H1 (cell line): ENCODE data around the gene IGFBP3. TPM values are rescaled to one million over a fixed set of nuclear protein-coding genes. Genes with fewer than 3 reads are reported as not detected.

Experiments
- CTCF ChIA-PET: fragments of 300-600 bp; sonication (Branson Sonifier 250); formaldehyde crosslinking; loops from one replicate; lab custom pipeline; 2021; ENCODE audit not compliant: partially characterized antibody; lab: Charles Lee
- POLR2A ChIA-PET: fragments of 300-600 bp; sonication (Branson Sonifier 250); formaldehyde crosslinking; loops from one replicate; lab custom pipeline; 2021; ENCODE audit warnings: inconsistent platforms; ENCODE audit not compliant: partially characterized antibody; lab: Charles Lee
- DNase-seq, 2 experiments: peaks; one replicate each; pipeline versions ENCODE4 v3.0.0 to v3.0.0-alpha.2; 2010 to 2022; ENCODE audit warnings: low spot score in 2 of 2, low read depth in 1 of 2, mixed read lengths in 1 of 2
- FAIRE-seq: peaks from 2 replicates; lab custom pipeline; 2011; peaks lifted over from hg19 to GRCh38; lab: Jason Lieb, UNC
- H2AFZ ChIP-seq: 2 replicates; pipeline ENCODE4 v1.8.1; 2012; ENCODE audit warnings: low read length, inconsistent platforms
- H2AK5ac ChIP-seq: 2 replicates; pipeline ENCODE4 v1.6.1; 2013; ENCODE audit warnings: low read depth, low read length
- H2BK120ac ChIP-seq: replicated peaks from 2 replicates; pipeline ENCODE3; 2013; ENCODE audit warnings: low read depth, low read length, inconsistent platforms
- H2BK12ac ChIP-seq: 2 replicates; pipeline ENCODE4 v1.6.1; 2013; ENCODE audit warnings: low read depth, low read length
- H2BK15ac ChIP-seq: 2 replicates; pipeline ENCODE4 v1.6.1; 2013; ENCODE audit warnings: low read length
- H2BK20ac ChIP-seq: 2 replicates; pipeline ENCODE4 v1.6.1; 2013; ENCODE audit warnings: low read length
- H2BK5ac ChIP-seq: 2 replicates; pipeline ENCODE4 v1.6.1; 2013; ENCODE audit warnings: low read depth, low read length
- H3K14ac ChIP-seq: 2 replicates; pipeline ENCODE4 v1.6.1; 2013; ENCODE audit warnings: inconsistent platforms; ENCODE audit not compliant: insufficient read length
- H3K18ac ChIP-seq: 2 replicates; pipeline ENCODE4 v1.6.1; 2013; ENCODE audit warnings: low read length; ENCODE audit errors: extremely low read depth
- H3K23ac ChIP-seq: 2 replicates; pipeline ENCODE4 v1.6.1; 2013; ENCODE audit warnings: inconsistent platforms; ENCODE audit not compliant: insufficient read length
- H3K23me2 ChIP-seq: 2 replicates; pipeline ENCODE4 v1.6.1; 2013; ENCODE audit warnings: low read depth, low read length
- H3K27ac ChIP-seq: 2 replicates; pipeline ENCODE4 v1.6.1; 2011; ENCODE audit warnings: low read depth, low read length, inconsistent platforms
- H3K27me3 ChIP-seq, 4 experiments: replicated peaks in 1 of 4; 1 replicate in 1 of 4; 2 replicates in 3 of 4; pipeline versions ENCODE4 v1.6.1 to v1.8.1; 2011 to 2013; ENCODE audit warnings: low read length in 3 of 4, mild to moderate bottlenecking in 3 of 4, inconsistent platforms in 2 of 4, mixed read lengths in 2 of 4, moderate library complexity in 1 of 4; ENCODE audit not compliant: control insufficient read depth in 3 of 4, insufficient read depth in 3 of 4; ENCODE audit errors: extremely low read depth in 1 of 4
- H3K36me3 ChIP-seq, 4 experiments: 2 replicates each; pipeline versions ENCODE4 v1.6.1 to v1.8.1; 2011 to 2013; ENCODE audit warnings: mild to moderate bottlenecking in 4 of 4, low read length in 3 of 4, moderate library complexity in 2 of 4, control low read depth in 1 of 4, inconsistent platforms in 1 of 4; ENCODE audit not compliant: insufficient read depth in 4 of 4, control insufficient read depth in 2 of 4
- H3K4ac ChIP-seq: replicated peaks from 2 replicates; pipeline ENCODE3; 2013; ENCODE audit warnings: low read length, low read depth, mixed read lengths, inconsistent platforms; ENCODE audit not compliant: insufficient read length
- H3K4me1 ChIP-seq, 4 experiments: replicated peaks in 1 of 4; 1 replicate in 1 of 4; 2 replicates in 3 of 4; pipeline versions ENCODE4 v1.6.1 to v1.8.1; 2011 to 2013; ENCODE audit warnings: low read length in 3 of 4, inconsistent platforms in 2 of 4, mixed read lengths in 1 of 4; ENCODE audit not compliant: insufficient read depth in 4 of 4, control insufficient read depth in 3 of 4
- H3K4me2 ChIP-seq, 2 experiments: 2 replicates each; pipeline versions ENCODE4 v1.6.1 to v1.8.1; 2011 to 2013; ENCODE audit warnings: low read depth in 2 of 2, low read length in 2 of 2, control low read depth in 1 of 2, inconsistent platforms in 1 of 2, mild to moderate bottlenecking in 1 of 2; ENCODE audit not compliant: insufficient read depth in 1 of 2
- H3K4me3 ChIP-seq, 4 experiments: fragments of 200-600, 300-600 bp in 1 of 4; sonication (generic), shearing (Covaris generic), sonication (Bioruptor Twin) in 1 of 4; 2 replicates each; pipeline versions ENCODE4 v1.5.1 to v1.8.1; 2011 to 2016; ENCODE audit warnings: low read length in 4 of 4, low read depth in 3 of 4, control low read depth in 2 of 4, inconsistent platforms in 2 of 4, mild to moderate bottlenecking in 2 of 4, mixed read lengths in 1 of 4, moderate library complexity in 1 of 4; ENCODE audit not compliant: insufficient read depth in 2 of 4; ENCODE audit errors: extremely low read depth in 1 of 4
- H3K56ac ChIP-seq: replicated peaks from 2 replicates; pipeline ENCODE3; 2013; ENCODE audit warnings: low read depth, mild to moderate bottlenecking, mixed read lengths, low read length, inconsistent platforms; ENCODE audit not compliant: insufficient read length
- H3K79me1 ChIP-seq: 2 replicates; pipeline ENCODE4 v1.6.1; 2013; ENCODE audit warnings: low read depth, low read length, control low read depth
- H3K79me2 ChIP-seq, 2 experiments: 2 replicates each; pipeline versions ENCODE4 v1.6.1 to v1.8.1; 2012 to 2013; ENCODE audit warnings: low read length in 2 of 2, mild to moderate bottlenecking in 2 of 2, inconsistent platforms in 1 of 2; ENCODE audit not compliant: insufficient read depth in 2 of 2, control insufficient read depth in 1 of 2
- H3K9ac ChIP-seq, 4 experiments: replicated peaks in 1 of 4; 1 replicate in 1 of 4; 2 replicates in 3 of 4; pipeline versions ENCODE4 v1.6.1 to v1.8.1; 2011 to 2013; ENCODE audit warnings: low read depth in 3 of 4, low read length in 3 of 4, control low read depth in 2 of 4, mild to moderate bottlenecking in 2 of 4, moderate library complexity in 2 of 4, inconsistent platforms in 1 of 4; ENCODE audit errors: extremely low read depth in 1 of 4
- H3K9me3 ChIP-seq, 2 experiments: 2 replicates each; pipeline versions ENCODE4 v1.6.1 to v1.8.1; 2012 to 2013; ENCODE audit warnings: mild to moderate bottlenecking in 2 of 2, moderate library complexity in 2 of 2, control low read depth in 1 of 2, inconsistent platforms in 1 of 2, low read depth in 1 of 2, low read length in 1 of 2, mixed read lengths in 1 of 2; ENCODE audit not compliant: insufficient read depth in 2 of 2
- H4K20me1 ChIP-seq, 2 experiments: replicated peaks in 1 of 2; 2 replicates each; pipeline versions ENCODE3 to v1.8.1; 2011 to 2013; ENCODE audit warnings: inconsistent platforms in 2 of 2, low read length in 2 of 2, mild to moderate bottlenecking in 1 of 2; ENCODE audit not compliant: insufficient read depth in 2 of 2, control insufficient read depth in 1 of 2
- H4K5ac ChIP-seq: 2 replicates; pipeline ENCODE4 v1.6.1; 2013; ENCODE audit warnings: low read length, low read depth, mixed read lengths, inconsistent platforms; ENCODE audit not compliant: insufficient read length
- H4K8ac ChIP-seq: 2 replicates; pipeline ENCODE4 v1.8.0; 2013; ENCODE audit warnings: mild to moderate bottlenecking, moderate library complexity, low read length, inconsistent platforms; ENCODE audit not compliant: insufficient read depth; ENCODE audit errors: extremely low read depth
- H4K91ac ChIP-seq: replicated peaks from 2 replicates; pipeline ENCODE3; 2013; ENCODE audit warnings: low read length, mixed read lengths, inconsistent platforms; ENCODE audit not compliant: insufficient read length
- ATF2 ChIP-seq: IDR thresholded peaks from 2 replicates; pipeline ENCODE4 v1.6.1; 2012; ENCODE audit warnings: low read length, inconsistent platforms
- CHD2 ChIP-seq: IDR thresholded peaks from 2 replicates; pipeline ENCODE4 v1.6.1; 2012; ENCODE audit warnings: low read length, improper control_type of control experiment
- GABPA ChIP-seq: IDR thresholded peaks from 2 replicates; pipeline ENCODE4 v1.6.1; 2011; ENCODE audit warnings: mild to moderate bottlenecking, low read length, moderate library complexity, borderline replicate concordance; ENCODE audit not compliant: insufficient read depth
- JUND ChIP-seq: IDR thresholded peaks from 2 replicates; pipeline ENCODE4 v1.6.1; 2011; ENCODE audit warnings: mild to moderate bottlenecking, improper control_type of control experiment, low read length
- TBP ChIP-seq: IDR thresholded peaks from 2 replicates; pipeline ENCODE4 v1.6.1; 2011; ENCODE audit warnings: low read depth, low read length, improper control_type of control experiment
- WGBS, 2 experiments: shearing (Covaris generic) in 1 of 2; methylation state at CpG; one replicate each; pipeline versions ENCODE4 v1.1.6 to v1.1.7; 2013 to 2015; ENCODE audit warnings: low lambda C conversion rate in 2 of 2, mixed read lengths in 2 of 2, inconsistent platforms in 1 of 2, low coverage in 1 of 2, missing lambda C conversion rate in 1 of 2; ENCODE audit not compliant: insufficient replicate concordance in 2 of 2, insufficient coverage in 1 of 2, insufficient read length in 1 of 2; ENCODE audit errors: extremely low coverage in 1 of 2, missing lambda C conversion rate in 1 of 2; 5-methylcytosine and 5-hydroxymethylcytosine counted together
- polyA plus RNA-seq, 7 experiments: library from polyadenylated mRNA; depleted of rRNA in 3 of 7; stranded (reverse) in 5 of 7; unstranded in 2 of 7; fragments of >200 nt in 5 of 7; fragments of 200-250 nt in 2 of 7; gene quantifications; 1 replicate in 5 of 7; 2 replicates in 1 of 7; 4 replicates in 1 of 7; pipeline versions ENCODE4 v1.2.1 to v1.2.3, GENCODE V29; 2011 to 2013; ENCODE audit warnings: missing spikeins in 2 of 7, mixed read lengths in 2 of 7
- total RNA-seq: library from RNA; stranded (reverse); fragmentation: NEBNext Ultra II Directional; extraction: Animal tissue kit (Norgen Biotek cat#: 25700); gene quantifications from 2 replicates; pipeline ENCODE4 v1.2.1, GENCODE V29; 2021

Gene IGFBP3
- total and polyA plus RNA-seq, 2 of the 8 experiments (the other 6 are each of a cell fraction or from before 2014, with no cell fraction given): 5.5 to 12.1 TPM

GRCh38 chr7:45880433-45880860 lies 40.6 kb downstream of the IGFBP3 start:
- no peak overlapping the region for H3K23ac ChIP-seq
- no peak overlapping the region for H3K18ac ChIP-seq
- no peak overlapping the region for H2BK12ac ChIP-seq
- ChIA-PET CTCF (interaction anchor here (0.6 to 2.3 kb wide), 2 partner anchors 9 to 1315 kb away, joined by 3 to 6 read pairs; no protein-coding TSS in a partner anchor), POLR2A (no interaction called here)
- no peaks in the 10 kb centered on the region; a peak in 1 of 8 replicates for H3K36me3 ChIP-seq
- H4K5ac ChIP-seq: no peak overlapping the region
- no peak overlapping the region for H3K56ac ChIP-seq
- no peak overlapping the region for H3K4me3 ChIP-seq
- WGBS, 2 experiments: 90% methylated on average over 7 of the region's 7 CpGs; no CpG with 5 or more reads in 1 of the 2 experiments
- H4K91ac ChIP-seq: no peak overlapping the region
- no peaks in the 10 kb centered on the region for H3K27me3 ChIP-seq
- H3K79me1 ChIP-seq: no peaks in the 10 kb centered on the region
- FAIRE-seq (no peak), DNase-seq (no peak)
- H2BK20ac ChIP-seq: no peak overlapping the region
- H3K27ac ChIP-seq: no peak overlapping the region
- H4K8ac ChIP-seq: no peak overlapping the region; the same call in 1 of the 2 replicates
- no peak overlapping the region for H2AK5ac ChIP-seq
- H3K4ac ChIP-seq: no peak overlapping the region
- no peak overlapping the region for H3K9ac ChIP-seq
- no peak overlapping the region for H3K14ac ChIP-seq
- H2BK15ac ChIP-seq: no peak overlapping the region
- no peak for TF ChIP-seq CHD2
- no peak for TF ChIP-seq ATF2
- no peak for TF ChIP-seq TBP
- TF ChIP-seq JUND: no peak
- no peak for TF ChIP-seq GABPA
- H3K4me2 ChIP-seq: no peak overlapping the region
- H2BK120ac ChIP-seq: no peak overlapping the region
- H3K9me3 ChIP-seq: peaks cover 15 to 31% of the 10 kb centered on the region in 2 experiments
- H3K23me2 ChIP-seq: no peaks in the 10 kb centered on the region
- peaks cover 0 to 3% (median under 1%) of the 10 kb centered on the region in 4 experiments; a peak in 1 of 7 replicates for H3K4me1 ChIP-seq
- no peaks in the 10 kb centered on the region for H3K79me2 ChIP-seq
- H4K20me1 ChIP-seq: peaks cover 0 to 1% of the 10 kb centered on the region in 2 experiments
- no peak overlapping the region for H2AFZ ChIP-seq
- no peak overlapping the region for H2BK5ac ChIP-seq
